ENCODE data around the gene APOM. TPM values are rescaled to one million over a fixed set of nuclear protein-coding genes. Genes with fewer than 3 reads are reported as not detected.

Gene APOM
- total and polyA plus RNA-seq, 3 experiments from 2014 or later: 2.4 to 4.3 (median 3.3) TPM

- Mint-ChIP-seq H3K4me3 (peak overlapping the region in 6 of 7 donors; percentile 7 to 67 (median 50)), H3K4me1 (peaks cover 25 to 37% (median 35%) of the 10 kb centered on the region in 3 donors), H3K9me3 (no peaks in the 10 kb centered on the region), H3K27me3 (peaks cover 0 to 3% of the 10 kb centered on the region in 2 donors), H3K27ac (peak overlapping the region; percentile 16 to 78 (median 66)), H3K36me3 (peaks cover 0 to 3% (median 0%) of the 10 kb centered on the region in 3 donors)
- Histone ChIP-seq H3K27me3 (ENCODE audit: insufficient read depth, low read length, poor library complexity, severe bottlenecking) (no peaks in the 10 kb centered on the region), H3K9me3 (ENCODE audit: low read length) (no peaks in the 10 kb centered on the region), H3K36me3 (ENCODE audit: insufficient read depth, low read length) (no peaks in the 10 kb centered on the region), H3K4me1 (ENCODE audit: insufficient read depth, low read length) (peaks cover 29% of the 10 kb centered on the region), H3K27ac (ENCODE audit: low read depth, low read length) (peak overlapping the region; percentile 54), H3K4me3 (ENCODE audit: low read length) (peak overlapping the region; percentile 67)
- peak in 1 of 5 donors; percentile 60 for DNase-seq
- ChIA-PET POLR2A (interaction anchor here (1.5 kb wide), 1 partner anchor 36 kb away, joined by 6 read pairs; the partner anchor contains the start of gene BAG6), CTCF (interaction anchor here (1.0 to 1.9 kb wide), 2 partner anchors 17 to 19 kb away, joined by 3 to 6 read pairs; no protein-coding TSS in a partner anchor)
These were observed 39.9 kb upstream of the APOM start for GRCh38 chr6:31615748-31616147.

GRCh38 chr6:31617010-31617409 lies 38.7 kb upstream of the APOM start:
- ChIA-PET CTCF (interaction anchor here (1.9 kb wide), 1 partner anchor 18 kb away, joined by 6 read pairs; no protein-coding TSS in a partner anchor), POLR2A (interaction anchor here (0.6 kb wide), 1 partner anchor 35 kb away, joined by 3 read pairs; no protein-coding TSS in a partner anchor)
- peak overlapping the region in 3 of 7 donors; percentile 38 to 53 (median 43) for H3K4me3 Mint-ChIP-seq
- peaks cover 40% of the 10 kb centered on the region for H3K4me1 ChIP-seq (ENCODE audit: insufficient read depth, low read length)
- H3K27me3 Mint-ChIP-seq: peaks cover 0 to 3% of the 10 kb centered on the region in 2 donors
- no peak overlapping the region for H3K4me3 ChIP-seq (ENCODE audit: low read length)
- H3K27ac Mint-ChIP-seq: peak overlapping the region in 6 of 8 donors; percentile 7 to 82 (median 58)
- H3K36me3 ChIP-seq (ENCODE audit: insufficient read depth, low read length): no peaks in the 10 kb centered on the region
- no peaks in the 10 kb centered on the region for H3K9me3 ChIP-seq (ENCODE audit: low read length)
- no peak overlapping the region for H3K27ac ChIP-seq (ENCODE audit: low read depth, low read length)
- peaks cover 0 to 7% (median 3%) of the 10 kb centered on the region in 3 donors for H3K36me3 Mint-ChIP-seq
- no peaks in the 10 kb centered on the region for H3K27me3 ChIP-seq (ENCODE audit: insufficient read depth, low read length, poor library complexity, severe bottlenecking)
- H3K4me1 Mint-ChIP-seq: peaks cover 34 to 48% (median 44%) of the 10 kb centered on the region in 3 donors
- DNase-seq: no peak
- H3K9me3 Mint-ChIP-seq: no peaks in the 10 kb centered on the region

GRCh38 chr6:31619805-31620585 lies 35.7 kb upstream of the APOM start:
- ChIA-PET POLR2A (interaction anchor here (0.7 to 1.4 kb wide), 6 partner anchors 32 to 1834 kb away, joined by 4 to 10 read pairs (median 4); partner anchors contain the start of genes C6orf47 and GPANK1), CTCF (interaction anchor here (0.7 to 1.8 kb wide), 6 partner anchors 23 to 203 kb away, joined by 3 to 5 read pairs (median 4); partner anchors contain the start of genes DDX39B, LST1 and LTB)
- Histone ChIP-seq H3K27me3 (ENCODE audit: insufficient read depth, low read length, poor library complexity, severe bottlenecking) (no peaks in the 10 kb centered on the region), H3K27ac (ENCODE audit: low read depth, low read length) (peak overlapping the region; percentile 99), H3K9me3 (ENCODE audit: low read length) (no peaks in the 10 kb centered on the region), H3K36me3 (ENCODE audit: insufficient read depth, low read length) (peaks cover 18% of the 10 kb centered on the region), H3K4me1 (ENCODE audit: insufficient read depth, low read length) (peaks cover 37% of the 10 kb centered on the region), H3K4me3 (ENCODE audit: low read length) (peak overlapping the region; percentile 92)
- DNase-seq: peak; percentile 95 to 98 (median 96)
- H3K4me1 Mint-ChIP-seq: peaks cover 37 to 56% (median 47%) of the 10 kb centered on the region in 3 donors
- peaks cover 0 to 3% of the 10 kb centered on the region in 2 donors for H3K27me3 Mint-ChIP-seq
- peak overlapping the region; percentile 94 to 100 (median 98) for H3K27ac Mint-ChIP-seq
- H3K9me3 Mint-ChIP-seq: no peaks in the 10 kb centered on the region
- peaks cover 0 to 31% (median 11%) of the 10 kb centered on the region in 3 donors for H3K36me3 Mint-ChIP-seq
- H3K4me3 Mint-ChIP-seq: peak overlapping the region; percentile 86 to 95 (median 91)

GRCh38 chr6:31620586-31621319 lies 34.9 kb upstream of the APOM start, which contains the start of gene PRRC2A:
PRRC2A (plus strand) TSS chr6:31620715; CDS start chr6:31622790, 2,075 bp downstream.
- peak in 2 of 5 donors; percentile 81 to 93 for DNase-seq
- CTCF ChIA-PET: interaction anchor here (0.7 to 2.4 kb wide), 7 partner anchors 23 to 202 kb away, joined by 3 to 15 read pairs (median 3); partner anchors contain the start of genes DDX39B and LST1

GRCh38 chr6:31621320-31621939 lies 34.3 kb upstream of the APOM start:
- ChIA-PET CTCF (interaction anchor here (1.1 to 2.4 kb wide), 5 partner anchors 12 to 80 kb away, joined by 3 to 15 read pairs (median 4); partner anchors contain the start of gene BAG6), POLR2A (interaction anchor here (0.6 to 1.5 kb wide), 5 partner anchors 24 to 115 kb away, joined by 3 to 9 read pairs (median 5); partner anchors contain the start of gene BAG6)
- H3K27me3 Mint-ChIP-seq: no peaks in the 10 kb centered on the region
- peaks cover 27 to 42% (median 32%) of the 10 kb centered on the region in 3 donors for H3K4me1 Mint-ChIP-seq
- H3K27ac Mint-ChIP-seq: peak overlapping the region; percentile 90 to 99 (median 96)
- Histone ChIP-seq H3K4me1 (ENCODE audit: insufficient read depth, low read length) (peaks cover 23% of the 10 kb centered on the region), H3K4me3 (ENCODE audit: low read length) (peak overlapping the region; percentile 85), H3K9me3 (ENCODE audit: low read length) (no peaks in the 10 kb centered on the region), H3K36me3 (ENCODE audit: insufficient read depth, low read length) (peaks cover 31% of the 10 kb centered on the region), H3K27me3 (ENCODE audit: insufficient read depth, low read length, poor library complexity, severe bottlenecking) (no peaks in the 10 kb centered on the region), H3K27ac (ENCODE audit: low read depth, low read length) (peak overlapping the region; percentile 99)
- H3K4me3 Mint-ChIP-seq: peak overlapping the region; percentile 90 to 95 (median 91)
- peaks cover 0 to 46% (median 20%) of the 10 kb centered on the region in 3 donors for H3K36me3 Mint-ChIP-seq
- no peaks in the 10 kb centered on the region for H3K9me3 Mint-ChIP-seq
- DNase-seq: no peak

More at GRCh38 chr6:31620586-31621319, 34.9 kb upstream of the APOM start, which contains the start of gene PRRC2A:
- Histone ChIP-seq H3K27ac (ENCODE audit: low read depth, low read length) (peak within 1 kb of the TSS; percentile 99), H3K4me1 (ENCODE audit: insufficient read depth, low read length) (peaks cover 30% of the 10 kb centered on the region), H3K36me3 (ENCODE audit: insufficient read depth, low read length) (peaks cover 26% of the 10 kb centered on the region), H3K27me3 (ENCODE audit: insufficient read depth, low read length, poor library complexity, severe bottlenecking) (no peaks in the 10 kb centered on the region), H3K4me3 (ENCODE audit: low read length) (peak within 1 kb of the TSS; percentile 92), H3K9me3 (ENCODE audit: low read length) (no peaks in the 10 kb centered on the region)
- H3K27me3 Mint-ChIP-seq: peaks cover 0 to 1% of the 10 kb centered on the region in 2 donors
- peak within 1 kb of the TSS; percentile 90 to 95 (median 91) for H3K4me3 Mint-ChIP-seq
- peaks cover 0 to 39% (median 16%) of the 10 kb centered on the region in 3 donors for H3K36me3 Mint-ChIP-seq
- POLR2A ChIA-PET: interaction anchor here (0.7 to 1.5 kb wide), 8 partner anchors 24 to 1833 kb away, joined by 3 to 10 read pairs (median 4); partner anchors contain the start of genes BAG6 and GPANK1
- H3K9me3 Mint-ChIP-seq: no peaks in the 10 kb centered on the region
- H3K27ac Mint-ChIP-seq: peak within 1 kb of the TSS; percentile 94 to 100 (median 98)
- peaks cover 32 to 49% (median 39%) of the 10 kb centered on the region in 3 donors for H3K4me1 Mint-ChIP-seq

GRCh38 chr6:31621991-31622390 lies 33.7 kb upstream of the APOM start:
- Mint-ChIP-seq H3K27me3 (no peaks in the 10 kb centered on the region), H3K9me3 (no peaks in the 10 kb centered on the region), H3K36me3 (peaks cover 0 to 50% (median 22%) of the 10 kb centered on the region in 3 donors), H3K4me1 (peaks cover 23 to 36% (median 27%) of the 10 kb centered on the region in 3 donors), H3K4me3 (peak overlapping the region; percentile 90 to 95 (median 91)), H3K27ac (peak overlapping the region; percentile 90 to 99 (median 96))
- CTCF ChIA-PET: interaction anchor here (1.4 to 2.4 kb wide), 4 partner anchors 12 to 71 kb away, joined by 4 to 15 read pairs (median 6); partner anchors contain the start of gene BAG6
- H3K27me3 ChIP-seq (ENCODE audit: insufficient read depth, low read length, poor library complexity, severe bottlenecking): no peaks in the 10 kb centered on the region
- H3K36me3 ChIP-seq (ENCODE audit: insufficient read depth, low read length): peaks cover 37% of the 10 kb centered on the region
- H3K27ac ChIP-seq (ENCODE audit: low read depth, low read length): peak overlapping the region; percentile 99
- H3K4me1 ChIP-seq (ENCODE audit: insufficient read depth, low read length): peaks cover 17% of the 10 kb centered on the region
- no peak for DNase-seq
- H3K4me3 ChIP-seq (ENCODE audit: low read length): no peak overlapping the region
- H3K9me3 ChIP-seq (ENCODE audit: low read length): no peaks in the 10 kb centered on the region
- POLR2A ChIA-PET: interaction anchor here (0.6 to 1.5 kb wide), 5 partner anchors 25 to 115 kb away, joined by 3 to 9 read pairs (median 5); partner anchors contain the start of gene BAG6

Data from CD8-positive, alpha-beta memory T cell (primary cell).